Prostate gland (tissue), 2 donors: ENCODE data around the gene AP1G2.

Experiments used
- CTCF ChIP-seq, 4 experiments: fragments of 200-600 bp in 2 of 4; fragments of 450-650 bp in 2 of 4; sonication (generic) in 2 of 4; IDR thresholded peaks; 1 replicate in 3 of 4; 2 replicates in 1 of 4; pipeline ENCODE4 v1.5.1; 2016 to 2019; ENCODE audit warnings: antibody characterized with exemption in 4 of 4, mild to moderate bottlenecking in 2 of 4, moderate library complexity in 2 of 4
- POLR2A ChIP-seq: fragments of 450-650 bp; IDR thresholded peaks from one replicate; pipeline ENCODE4 v1.6.1; 2016; ENCODE audit warnings: antibody characterized with exemption, mild to moderate bottlenecking

GRCh38 chr14:23547924-23548323 lies 19.7 kb downstream of the AP1G2 start:
- TF ChIP-seq POLR2A (no peak), CTCF (IDR thresholded peaks at IDR 0.05) (no peak)
